HG02798 (cell line): ENCODE measurements around the gene KITLG.
"Not testable (repeated sequence)": the region's sequence is repeated elsewhere in the genome, so short reads cannot be mapped to it uniquely, and the experiment has no call there.

Experiments used
- ATAC-seq: cut with Tn5 transposase; IDR thresholded peaks from one replicate; pipeline ENCODE4 v1.9.1; 2021; ENCODE audit warnings: mild to moderate bottlenecking; ENCODE audit not compliant: unreplicated experiment, poor library complexity

The KITLG gene

GRCh38 chr12:88580051-88580871 is at the start of gene KITLG:
Gene KITLG (minus strand): TSS chr12:88580471. CDS start chr12:88580278, 193 bp downstream.
- ATAC-seq = no peak

- no peak for ATAC-seq
Observed at GRCh38 chr12:88628856-88629509, 48.7 kb upstream of the KITLG start.

GRCh38 chr12:88628035-88628434 is 47.8 kb upstream of the KITLG start:
- ATAC-seq = not testable (repeated sequence)

GRCh38 chr12:88627501-88627900 is 47.2 kb upstream of the KITLG start:
- no peak for ATAC-seq

- ATAC-seq = no peak
Observed at GRCh38 chr12:88625356-88625755, 45.1 kb upstream of the KITLG start.

GRCh38 chr12:88624911-88625310 is 44.6 kb upstream of the KITLG start:
- no peak for ATAC-seq

- peak; percentile 66 for ATAC-seq
Observed at GRCh38 chr12:88623777-88624548, 43.7 kb upstream of the KITLG start.

- no peak for ATAC-seq
Observed at GRCh38 chr12:88617352-88617751, 37.1 kb upstream of the KITLG start.

- ATAC-seq = no peak
Observed at GRCh38 chr12:88615490-88615889, 35.2 kb upstream of the KITLG start.

- no peak for ATAC-seq
Observed at GRCh38 chr12:88604646-88605045, 24.4 kb upstream of the KITLG start.

- ATAC-seq = no peak
Observed at GRCh38 chr12:88600272-88600671, 20.0 kb upstream of the KITLG start.

GRCh38 chr12:88597365-88597764 is 17.1 kb upstream of the KITLG start:
- no peak for ATAC-seq

GRCh38 chr12:88595697-88596096 is 15.4 kb upstream of the KITLG start:
- no peak for ATAC-seq

GRCh38 chr12:88594780-88595179 is 14.5 kb upstream of the KITLG start:
- no peak for ATAC-seq

GRCh38 chr12:88591343-88591742 is 11.1 kb upstream of the KITLG start:
- ATAC-seq = no peak

GRCh38 chr12:88590851-88591250 is 10.6 kb upstream of the KITLG start:
- ATAC-seq = no peak

GRCh38 chr12:88585077-88585476 is 4.8 kb upstream of the KITLG start:
- ATAC-seq = no peak

- ATAC-seq = no peak
Observed at GRCh38 chr12:88579601-88580050, 645 bp downstream of the KITLG start.

GRCh38 chr12:88579161-88579517 is 1.1 kb downstream of the KITLG start:
- ATAC-seq = no peak

- no peak for ATAC-seq
Observed at GRCh38 chr12:88578276-88579160, 1.8 kb downstream of the KITLG start.
